Cardiac muscle cell (in vitro differentiated cells and primary cell): ENCODE data around the gene MAPK8. TPM values are rescaled to one million over a fixed set of nuclear protein-coding genes. Genes with fewer than 3 reads are reported as not detected.
"Not testable (repeated sequence)": the region's sequence is repeated elsewhere in the genome, so short reads cannot be mapped to it uniquely, and the experiment has no call there.

Experiments used
- DNase-seq, 2 donors: peaks; one replicate each; pipeline versions ENCODE4 v3.0.0 to v3.0.0-alpha.2; 2010 to 2017; ENCODE audit warnings: low read depth in 1 of 2, low spot score in 1 of 2
- H3K27ac ChIP-seq: fragments of 200-600 bp; sonication (generic); 2 replicates; pipeline ENCODE4 v1.5.1; 2016
- H3K27me3 ChIP-seq: fragments of 200-600 bp; sonication (generic); 2 replicates; pipeline ENCODE4 v1.6.0; 2016; ENCODE audit warnings: control low read depth
- H3K36me3 ChIP-seq: fragments of 200-600 bp; sonication (generic); 2 replicates; pipeline ENCODE4 v1.5.1; 2016; ENCODE audit warnings: control low read depth
- H3K4me1 ChIP-seq: fragments of 200-600 bp; sonication (generic); 2 replicates; pipeline ENCODE4 v1.8.1; 2017; ENCODE audit warnings: low read depth, mild to moderate bottlenecking, mixed run types
- H3K4me3 ChIP-seq: fragments of 200-600 bp; sonication (generic); 2 replicates; pipeline ENCODE4 v1.5.1; 2016; ENCODE audit warnings: mild to moderate bottlenecking
- H3K9me3 ChIP-seq: fragments of 200-600 bp; sonication (generic); 2 replicates; pipeline ENCODE4 v1.5.1; 2017; ENCODE audit warnings: low read depth, mild to moderate bottlenecking, control low read depth
- CTCF ChIP-seq: IDR thresholded peaks from 2 replicates; pipeline ENCODE4 v1.5.1; 2012; ENCODE audit warnings: low read depth, mild to moderate bottlenecking, low read length
- polyA plus RNA-seq: library from polyadenylated mRNA; unstranded; fragments of >200 nt; fragmentation: Nextera tagmentation; extraction: Ambion mirVana; gene quantifications from 2 replicates; pipeline ENCODE4 v1.2.1, GENCODE V29; 2016
- total RNA-seq: library from RNA; depleted of rRNA; stranded (reverse); fragments of >200 nt; gene quantifications from 2 replicates; pipeline ENCODE4 v1.2.3, GENCODE V29; 2016

Gene MAPK8
- total and polyA plus RNA-seq, 2 experiments from 2014 or later = 15.4 to 40.8 TPM

- no peaks in the 10 kb centered on the region for H3K27me3 ChIP-seq
- DNase-seq = no peak
- no peak overlapping the region for H3K27ac ChIP-seq
- H3K4me1 ChIP-seq = peaks cover 15% of the 10 kb centered on the region
- no peaks in the 10 kb centered on the region for H3K36me3 ChIP-seq
- TF ChIP-seq CTCF = no peak
- no peaks in the 10 kb centered on the region for H3K9me3 ChIP-seq
- no peak overlapping the region for H3K4me3 ChIP-seq
These were observed 33.8 kb upstream of the MAPK8 start for GRCh38 chr10:48272682-48273081.

- no peak for TF ChIP-seq CTCF
- Histone ChIP-seq H3K27me3 (no peaks in the 10 kb centered on the region), H3K36me3 (no peaks in the 10 kb centered on the region), H3K9me3 (no peaks in the 10 kb centered on the region), H3K4me3 (no peak overlapping the region), H3K4me1 (peaks cover 15% of the 10 kb centered on the region), H3K27ac (peak overlapping the region; percentile 65)
- DNase-seq = no peak
These were observed 32.7 kb upstream of the MAPK8 start for GRCh38 chr10:48273741-48274140.

GRCh38 chr10:48274636-48275035 lies 31.8 kb upstream of the MAPK8 start, which contains the start of gene FRMPD2:
FRMPD2 (minus strand) TSS chr10:48274696; CDS start chr10:48274567, 129 bp downstream.
- H3K27me3 ChIP-seq = no peaks in the 10 kb centered on the region
- no peaks in the 10 kb centered on the region for H3K9me3 ChIP-seq
- peaks cover 14% of the 10 kb centered on the region for H3K4me1 ChIP-seq
- H3K27ac ChIP-seq = peak within 1 kb of the TSS; percentile 65
- no peak within 1 kb of the TSS for H3K4me3 ChIP-seq
- H3K36me3 ChIP-seq = no peaks in the 10 kb centered on the region
- peak in 1 of 2 donors; percentile 50 for DNase-seq
- TF ChIP-seq CTCF = no peak

GRCh38 chr10:48277093-48277492 lies 29.4 kb upstream of the MAPK8 start:
- peaks cover 11% of the 10 kb centered on the region for H3K4me1 ChIP-seq
- no peak overlapping the region for H3K27ac ChIP-seq

GRCh38 chr10:48279081-48279751 lies 27.3 kb upstream of the MAPK8 start:
- H3K27me3 ChIP-seq = no peaks in the 10 kb centered on the region
- no peak overlapping the region for H3K4me3 ChIP-seq
- no peak for DNase-seq
- peaks cover 11% of the 10 kb centered on the region for H3K4me1 ChIP-seq
- no peak overlapping the region for H3K27ac ChIP-seq
- H3K36me3 ChIP-seq = no peaks in the 10 kb centered on the region
- TF ChIP-seq CTCF = no peak
- no peaks in the 10 kb centered on the region for H3K9me3 ChIP-seq

More at GRCh38 chr10:48277093-48277492, 29.4 kb upstream of the MAPK8 start:
- H3K4me3 ChIP-seq = no peak overlapping the region
- no peaks in the 10 kb centered on the region for H3K36me3 ChIP-seq
- no peak for TF ChIP-seq CTCF
- no peaks in the 10 kb centered on the region for H3K9me3 ChIP-seq
- DNase-seq = no peak
- no peaks in the 10 kb centered on the region for H3K27me3 ChIP-seq

- not testable (repeated sequence) for H3K36me3 ChIP-seq, H3K27me3 ChIP-seq, H3K4me3 ChIP-seq, H3K4me1 ChIP-seq, H3K9me3 ChIP-seq, H3K27ac ChIP-seq, DNase-seq
These were observed 24.8 kb upstream of the MAPK8 start for GRCh38 chr10:48281697-48282096.
